Measurements from ENCODE around the gene ZSCAN22.

GRCh38 chr19:58338825-58339558 is 12.2 kb downstream of the ZSCAN22 start:
- TF ChIP-seq CTCF (IDR thresholded peaks at IDR 0.05) (no peak), POLR2A (IDR thresholded peaks at IDR 0.05) (no peak), POLR2AphosphoS5 (IDR thresholded peaks at IDR 0.05) (no peak)
